ENCODE measurements around the gene FAM135A.
"Not testable (repeated sequence)": the region's sequence is repeated elsewhere in the genome, so short reads cannot be mapped to it uniquely, and the experiment has no call there.

DNA sequence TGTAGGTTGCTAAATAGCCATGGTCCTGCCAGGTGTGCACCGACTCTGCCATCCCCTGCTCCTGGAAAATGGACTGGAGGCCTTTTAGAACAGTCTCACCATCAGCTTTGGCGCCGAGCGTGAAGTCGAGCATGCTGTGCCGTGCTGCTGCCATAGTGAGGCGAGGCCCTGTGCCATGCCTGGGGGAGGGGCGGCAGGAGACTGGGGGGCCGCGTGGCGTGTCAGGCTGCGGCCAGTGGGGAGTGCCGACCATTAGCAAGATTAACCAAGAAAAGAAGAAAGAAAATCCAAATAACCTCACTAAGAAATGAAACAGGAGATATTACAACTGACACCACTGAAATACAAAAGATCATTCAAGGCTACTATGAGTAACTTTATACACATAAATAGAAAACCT lies 195.9 kb downstream of the FAM135A start:
- TF ChIP-seq, protein P1, sequence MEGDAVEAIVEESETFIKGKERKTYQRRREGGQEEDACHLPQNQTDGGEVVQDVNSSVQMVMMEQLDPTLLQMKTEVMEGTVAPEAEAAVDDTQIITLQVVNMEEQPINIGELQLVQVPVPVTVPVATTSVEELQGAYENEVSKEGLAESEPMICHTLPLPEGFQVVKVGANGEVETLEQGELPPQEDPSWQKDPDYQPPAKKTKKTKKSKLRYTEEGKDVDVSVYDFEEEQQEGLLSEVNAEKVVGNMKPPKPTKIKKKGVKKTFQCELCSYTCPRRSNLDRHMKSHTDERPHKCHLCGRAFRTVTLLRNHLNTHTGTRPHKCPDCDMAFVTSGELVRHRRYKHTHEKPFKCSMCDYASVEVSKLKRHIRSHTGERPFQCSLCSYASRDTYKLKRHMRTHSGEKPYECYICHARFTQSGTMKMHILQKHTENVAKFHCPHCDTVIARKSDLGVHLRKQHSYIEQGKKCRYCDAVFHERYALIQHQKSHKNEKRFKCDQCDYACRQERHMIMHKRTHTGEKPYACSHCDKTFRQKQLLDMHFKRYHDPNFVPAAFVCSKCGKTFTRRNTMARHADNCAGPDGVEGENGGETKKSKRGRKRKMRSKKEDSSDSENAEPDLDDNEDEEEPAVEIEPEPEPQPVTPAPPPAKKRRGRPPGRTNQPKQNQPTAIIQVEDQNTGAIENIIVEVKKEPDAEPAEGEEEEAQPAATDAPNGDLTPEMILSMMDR (IDR thresholded peaks at IDR 0.05), result not testable (repeated sequence)
- TF ChIP-seq POLR2A (IDR thresholded peaks at IDR 0.05), result not testable (repeated sequence)
